IgD-negative memory B cell (primary cell): Measurements from ENCODE around the gene STON1. TPM values are rescaled to one million over a fixed set of nuclear protein-coding genes. Genes with fewer than 3 reads are reported as not detected.
"Not testable (repeated sequence)": the region's sequence is repeated elsewhere in the genome, so short reads cannot be mapped to it uniquely, and the experiment has no call there.

Experiments used
- H3K27ac Mint-ChIP-seq, 3 donors: one replicate each; pipeline ENCODE4 v1.8.0; 2020 to 2022; ENCODE audit warnings: mild to moderate bottlenecking in 3 of 3, mixed read lengths in 3 of 3, moderate library complexity in 1 of 3
- H3K27me3 Mint-ChIP-seq: one replicate; pipeline ENCODE4 v1.8.0; 2021; ENCODE audit warnings: mixed read lengths
- H3K36me3 Mint-ChIP-seq: one replicate; pipeline ENCODE4 v1.8.0; 2020; ENCODE audit warnings: mild to moderate bottlenecking, mixed read lengths
- H3K4me1 Mint-ChIP-seq, 3 donors: one replicate each; pipeline ENCODE4 v1.8.0; 2020 to 2022; ENCODE audit warnings: mixed read lengths in 3 of 3, mild to moderate bottlenecking in 1 of 3
- H3K4me3 Mint-ChIP-seq, 4 donors: one replicate each; pipeline ENCODE4 v1.8.0; 2020 to 2022; ENCODE audit warnings: mild to moderate bottlenecking in 4 of 4, mixed read lengths in 4 of 4, moderate library complexity in 3 of 4
- H3K9me3 Mint-ChIP-seq, 3 donors: one replicate each; pipeline ENCODE4 v1.8.0; 2020 to 2021; ENCODE audit warnings: mixed read lengths in 3 of 3, mild to moderate bottlenecking in 1 of 3
- polyA plus RNA-seq: library from polyadenylated mRNA; unstranded; fragments of 300-500 nt; fragmentation: Illumina TruSeq; gene quantifications from one replicate; pipeline ENCODE4 v1.2.3, GENCODE V29; 2021

The STON1 gene
- polyA plus RNA-seq, 1 donor from 2014 or later, result 0.06 TPM

- no peak overlapping the region for H3K27ac Mint-ChIP-seq
- no peaks in the 10 kb centered on the region for H3K27me3 Mint-ChIP-seq
- H3K4me1 Mint-ChIP-seq, result no peaks in the 10 kb centered on the region
- no peak overlapping the region for H3K4me3 Mint-ChIP-seq
- no peaks in the 10 kb centered on the region for H3K9me3 Mint-ChIP-seq
- H3K36me3 Mint-ChIP-seq, result peaks cover 4% of the 10 kb centered on the region
These were observed 11.9 kb downstream of the STON1 start for GRCh38 chr2:48541666-48542389.

DNA sequence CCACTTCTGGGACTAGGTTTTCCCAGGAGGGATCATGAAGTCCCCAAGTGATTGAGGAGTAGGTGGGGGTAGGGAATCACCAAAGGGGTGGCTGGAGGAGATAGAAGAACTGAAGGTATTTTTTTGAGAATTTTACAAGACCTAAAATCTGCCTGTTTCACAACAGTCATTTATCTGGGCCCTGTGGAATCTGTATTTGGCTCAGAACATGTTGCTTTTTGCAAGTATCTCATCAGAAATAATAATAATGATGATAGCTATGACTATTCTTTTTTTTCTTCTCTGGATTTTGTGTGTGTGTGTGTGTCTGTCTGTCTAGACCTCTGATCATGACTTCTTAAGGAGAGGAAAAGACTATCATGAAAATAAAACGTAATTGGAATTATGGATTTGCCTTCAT lies 13.9 kb downstream of the STON1 start:
- Mint-ChIP-seq H3K4me3 (no peak overlapping the region), H3K27ac (no peak overlapping the region), H3K36me3 (peaks cover 3% of the 10 kb centered on the region), H3K27me3 (no peaks in the 10 kb centered on the region), H3K9me3 (no peaks in the 10 kb centered on the region), H3K4me1 (no peaks in the 10 kb centered on the region)

DNA sequence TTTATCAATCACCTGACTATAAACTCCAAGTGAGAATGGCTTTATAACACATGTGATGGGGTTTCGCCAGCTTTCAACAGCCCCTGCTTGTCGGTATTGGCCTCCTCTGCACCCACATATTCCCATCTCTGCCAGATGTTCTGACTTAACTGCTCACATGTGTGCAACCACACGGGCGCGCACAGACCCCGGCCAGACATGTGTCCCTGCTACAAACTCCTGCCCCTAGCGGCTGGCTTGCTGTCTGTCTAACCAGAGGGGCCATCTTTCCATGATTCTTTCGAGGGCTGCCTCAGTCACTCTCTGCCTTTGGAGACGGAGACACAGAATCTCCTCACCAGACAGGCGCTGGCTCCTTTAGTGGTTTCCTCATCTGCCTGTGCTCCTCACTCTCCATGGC lies 15.3 kb downstream of the STON1 start:
- Mint-ChIP-seq H3K27ac (no peak overlapping the region), H3K4me1 (no peaks in the 10 kb centered on the region), H3K36me3 (no peaks in the 10 kb centered on the region), H3K9me3 (no peaks in the 10 kb centered on the region), H3K4me3 (no peak overlapping the region), H3K27me3 (no peaks in the 10 kb centered on the region)

DNA sequence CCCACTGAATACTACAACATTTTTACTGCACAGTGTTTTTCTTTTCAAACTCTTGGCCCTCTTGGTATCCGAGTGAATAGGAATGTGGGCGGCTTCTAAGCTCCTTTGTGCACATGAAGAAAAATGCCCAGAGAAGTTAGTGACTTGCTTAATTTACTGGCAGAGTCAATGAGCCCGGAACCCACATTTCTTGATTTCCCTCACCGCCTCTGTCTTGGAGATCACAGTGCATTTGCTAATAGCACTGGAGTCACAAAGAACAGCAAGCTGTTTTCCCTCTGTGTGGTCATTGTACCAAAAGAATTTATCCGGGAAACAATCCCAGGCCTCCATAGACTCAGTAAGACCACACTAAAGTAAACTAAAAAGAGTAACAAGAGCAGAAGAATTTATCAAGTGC lies 18.9 kb downstream of the STON1 start:
- H3K27ac Mint-ChIP-seq, result no peak overlapping the region
- H3K9me3 Mint-ChIP-seq, result no peaks in the 10 kb centered on the region
- peaks cover 0 to 1% (median 0%) of the 10 kb centered on the region in 3 donors for H3K4me1 Mint-ChIP-seq

DNA sequence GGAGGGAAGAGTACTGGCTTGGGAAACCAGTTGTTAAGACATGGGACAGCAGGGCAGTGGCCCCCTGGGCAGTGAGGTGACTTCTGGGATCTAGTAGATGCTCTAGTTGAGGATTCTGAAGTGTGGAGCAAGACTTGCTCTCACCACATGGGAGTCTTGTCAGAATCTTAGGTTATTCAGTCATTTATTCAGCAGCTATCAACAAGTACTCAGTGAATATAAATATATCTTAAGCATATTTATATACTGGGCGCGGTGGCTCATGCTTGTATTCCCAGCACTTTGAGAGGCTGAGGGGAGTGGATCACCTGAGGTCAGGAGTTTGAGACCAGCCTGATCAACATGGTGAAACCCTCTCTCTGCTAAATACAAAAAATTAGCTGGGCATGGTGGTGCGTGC lies 20.0 kb downstream of the STON1 start:
- H3K27ac Mint-ChIP-seq, result no peak overlapping the region
- no peaks in the 10 kb centered on the region for H3K9me3 Mint-ChIP-seq
- no peak overlapping the region for H3K4me3 Mint-ChIP-seq
- peaks cover 0 to 1% (median 0%) of the 10 kb centered on the region in 3 donors for H3K4me1 Mint-ChIP-seq
- H3K36me3 Mint-ChIP-seq, result no peaks in the 10 kb centered on the region
- no peaks in the 10 kb centered on the region for H3K27me3 Mint-ChIP-seq

More for the DNA sequence above, 18.9 kb downstream of the STON1 start:
- Mint-ChIP-seq H3K36me3 (no peaks in the 10 kb centered on the region), H3K27me3 (no peaks in the 10 kb centered on the region), H3K4me3 (no peak overlapping the region)

DNA sequence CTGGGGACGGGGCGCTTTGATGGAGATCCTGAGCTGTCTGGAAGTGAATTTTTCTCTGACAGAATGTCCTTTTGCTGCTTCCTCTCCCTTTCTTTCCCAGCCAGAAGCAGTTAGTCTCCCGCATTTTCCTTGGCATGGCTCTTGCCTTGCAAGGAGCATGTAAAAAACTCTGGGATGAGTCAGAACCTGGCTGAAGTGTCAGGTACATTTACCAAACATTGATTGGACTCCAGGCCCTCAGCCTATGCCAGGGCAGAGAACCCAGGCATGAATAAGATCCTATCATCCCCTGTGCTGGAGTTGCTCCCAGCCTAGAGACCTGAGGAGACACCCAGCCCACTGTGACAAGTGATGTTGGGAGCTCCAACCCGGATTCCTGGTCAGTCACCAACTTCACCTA lies 21.6 kb downstream of the STON1 start:
- Mint-ChIP-seq H3K4me3 (no peak overlapping the region), H3K27ac (peak overlapping the region in 1 of 3 donors; percentile 59), H3K36me3 (no peaks in the 10 kb centered on the region), H3K9me3 (no peaks in the 10 kb centered on the region), H3K27me3 (no peaks in the 10 kb centered on the region), H3K4me1 (peaks cover 0 to 1% (median 0%) of the 10 kb centered on the region in 3 donors)

GRCh38 chr2:48555071-48555470 lies 25.1 kb downstream of the STON1 start:
- H3K9me3 Mint-ChIP-seq, H3K27ac Mint-ChIP-seq, H3K36me3 Mint-ChIP-seq, H3K4me1 Mint-ChIP-seq, H3K27me3 Mint-ChIP-seq, H3K4me3 Mint-ChIP-seq: not testable (repeated sequence)

GRCh38 chr2:48558456-48558855 lies 28.5 kb downstream of the STON1 start:
- H3K27ac Mint-ChIP-seq, result no peak overlapping the region
- no peaks in the 10 kb centered on the region for H3K4me1 Mint-ChIP-seq
- no peaks in the 10 kb centered on the region for H3K27me3 Mint-ChIP-seq
- no peak overlapping the region for H3K4me3 Mint-ChIP-seq
- no peaks in the 10 kb centered on the region for H3K36me3 Mint-ChIP-seq
- no peaks in the 10 kb centered on the region for H3K9me3 Mint-ChIP-seq

DNA sequence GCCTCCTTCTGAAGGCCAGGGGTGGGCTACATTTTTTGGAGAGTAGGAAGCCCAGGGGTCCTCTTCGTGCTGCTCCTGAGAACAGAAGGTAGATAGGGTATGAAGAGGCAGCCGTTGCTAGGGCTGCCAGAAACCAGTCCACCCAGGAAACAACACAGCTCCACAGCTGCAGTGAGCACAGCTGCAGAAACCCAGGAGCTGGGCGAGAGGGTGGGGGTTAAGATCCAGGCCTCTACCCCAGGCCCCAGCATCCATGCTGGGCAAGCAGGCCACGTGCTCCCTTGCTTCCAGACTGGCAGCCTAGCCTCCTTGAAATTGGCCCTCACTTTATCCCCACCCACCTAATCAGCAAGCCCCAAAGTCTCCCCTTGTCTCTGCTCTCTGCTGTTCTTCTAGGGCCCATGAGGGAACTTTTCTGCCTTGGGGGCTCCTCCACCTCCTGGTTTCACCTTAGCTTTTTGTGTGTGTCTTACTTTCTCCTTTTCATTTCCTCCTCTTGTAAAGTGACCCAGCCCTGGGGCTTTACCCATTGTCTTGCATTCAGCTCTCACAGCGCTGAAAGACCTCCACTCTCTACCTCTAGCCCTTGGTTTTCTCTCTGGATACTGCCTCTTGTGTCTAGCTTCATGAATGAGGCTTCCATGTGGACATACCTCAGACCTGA lies 30.7 kb downstream of the STON1 start:
- Mint-ChIP-seq H3K36me3 (no peaks in the 10 kb centered on the region), H3K27me3 (peaks cover 2% of the 10 kb centered on the region), H3K9me3 (no peaks in the 10 kb centered on the region), H3K4me3 (no peak overlapping the region), H3K4me1 (no peaks in the 10 kb centered on the region), H3K27ac (no peak overlapping the region)

- H3K4me1 Mint-ChIP-seq, result no peaks in the 10 kb centered on the region
- no peaks in the 10 kb centered on the region for H3K9me3 Mint-ChIP-seq
- H3K4me3 Mint-ChIP-seq, result no peak overlapping the region
- H3K27ac Mint-ChIP-seq, result no peak overlapping the region
- H3K27me3 Mint-ChIP-seq, result peaks cover 3% of the 10 kb centered on the region
- H3K36me3 Mint-ChIP-seq, result no peaks in the 10 kb centered on the region
These were observed 32.3 kb downstream of the STON1 start for GRCh38 chr2:48562281-48562680.

DNA sequence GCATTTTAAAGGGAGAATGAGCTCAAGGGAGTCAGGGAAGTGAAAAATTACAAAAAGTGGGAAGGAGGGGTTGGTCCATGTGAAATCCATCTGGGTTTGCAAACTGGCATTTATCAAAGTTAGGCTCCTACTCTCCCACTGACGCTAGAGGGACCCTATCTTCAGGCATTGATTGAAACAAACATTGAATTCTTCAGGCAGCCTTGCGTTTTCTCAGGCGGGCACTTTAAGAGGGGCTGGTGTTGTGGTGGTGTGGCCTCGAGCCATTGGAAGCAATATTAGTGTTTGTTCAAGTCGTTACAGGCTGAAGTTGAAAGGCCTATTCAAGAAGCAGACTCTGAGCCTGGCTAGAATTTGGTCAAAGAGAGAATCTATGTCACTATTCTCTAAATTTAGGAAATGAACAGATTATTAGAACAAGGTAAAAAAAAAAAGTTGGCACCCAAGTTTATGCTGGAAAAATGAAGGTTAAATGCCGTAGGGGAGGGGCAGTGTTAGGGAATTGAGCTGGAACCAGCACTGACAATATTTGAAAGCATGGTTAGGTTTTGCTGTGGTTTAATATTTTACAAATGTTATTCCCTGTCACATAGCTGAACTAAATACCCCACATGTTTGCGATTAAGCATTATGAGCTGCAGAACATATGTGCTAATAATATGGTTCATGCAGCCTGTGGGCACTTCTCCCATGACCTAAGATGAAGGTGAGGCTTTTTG lies 36.8 kb downstream of the STON1 start:
- H3K9me3 Mint-ChIP-seq, result no peaks in the 10 kb centered on the region
- no peak overlapping the region for H3K27ac Mint-ChIP-seq
- no peak overlapping the region for H3K4me3 Mint-ChIP-seq
- H3K27me3 Mint-ChIP-seq, result peaks cover 3% of the 10 kb centered on the region
- H3K4me1 Mint-ChIP-seq, result no peaks in the 10 kb centered on the region
- peaks cover 2% of the 10 kb centered on the region for H3K36me3 Mint-ChIP-seq

DNA sequence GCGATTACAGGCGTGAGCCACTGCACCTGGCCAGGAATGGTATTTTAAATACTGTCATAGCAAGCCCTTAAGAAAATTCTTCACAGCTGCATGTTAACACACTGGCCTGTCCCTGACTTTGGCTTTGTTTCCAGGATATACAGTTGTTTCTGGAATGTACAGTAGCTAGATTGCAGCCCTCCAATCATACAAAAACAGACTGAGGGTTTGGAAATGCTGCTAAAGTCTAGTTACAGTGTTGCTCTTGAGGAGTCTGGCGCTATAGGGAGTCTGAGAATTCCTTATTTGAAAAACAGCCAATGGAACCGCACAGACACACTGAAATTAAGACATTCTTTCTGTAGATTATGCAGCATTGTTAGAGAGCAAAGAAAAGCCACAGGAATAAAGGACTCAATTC lies 37.7 kb downstream of the STON1 start:
- H3K27ac Mint-ChIP-seq, result no peak overlapping the region
- H3K9me3 Mint-ChIP-seq, result no peaks in the 10 kb centered on the region
- no peak overlapping the region for H3K4me3 Mint-ChIP-seq
- peaks cover 2% of the 10 kb centered on the region for H3K36me3 Mint-ChIP-seq
- H3K27me3 Mint-ChIP-seq, result peaks cover 3% of the 10 kb centered on the region
- H3K4me1 Mint-ChIP-seq, result no peaks in the 10 kb centered on the region

GRCh38 chr2:48568547-48568946 lies 38.6 kb downstream of the STON1 start:
- no peaks in the 10 kb centered on the region for H3K4me1 Mint-ChIP-seq
- no peak overlapping the region for H3K4me3 Mint-ChIP-seq
- H3K36me3 Mint-ChIP-seq, result peaks cover 2% of the 10 kb centered on the region
- H3K27ac Mint-ChIP-seq, result no peak overlapping the region
- no peaks in the 10 kb centered on the region for H3K9me3 Mint-ChIP-seq
- peaks cover 3% of the 10 kb centered on the region for H3K27me3 Mint-ChIP-seq

DNA sequence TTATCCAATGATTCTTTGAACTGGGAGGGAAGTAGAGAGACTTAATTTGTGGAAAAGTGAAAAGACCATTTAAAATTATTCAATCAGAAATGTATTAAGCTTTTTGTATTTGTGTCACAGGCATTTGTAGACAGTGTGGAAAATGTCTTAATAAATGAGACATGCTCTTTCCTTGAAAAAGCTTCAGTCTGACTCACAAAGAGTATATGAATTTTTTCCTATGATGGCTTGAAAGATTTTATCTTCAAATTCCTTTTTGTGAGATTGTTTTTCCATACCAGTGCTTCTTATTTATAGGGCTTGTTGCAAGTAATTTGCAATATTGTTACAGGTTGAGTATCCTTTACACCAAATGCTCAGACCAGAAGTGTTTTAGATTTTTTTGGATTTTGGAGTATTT lies 39.5 kb downstream of the STON1 start:
- no peak overlapping the region for H3K27ac Mint-ChIP-seq
- H3K27me3 Mint-ChIP-seq, result peaks cover 1% of the 10 kb centered on the region
- no peak overlapping the region for H3K4me3 Mint-ChIP-seq
- H3K4me1 Mint-ChIP-seq, result peaks cover 0 to under 1% (median 0%) of the 10 kb centered on the region in 3 donors
- H3K9me3 Mint-ChIP-seq, result no peaks in the 10 kb centered on the region
- peaks cover 2% of the 10 kb centered on the region for H3K36me3 Mint-ChIP-seq

- no peaks in the 10 kb centered on the region for H3K27me3 Mint-ChIP-seq
- H3K9me3 Mint-ChIP-seq, result no peaks in the 10 kb centered on the region
- peaks cover 2% of the 10 kb centered on the region for H3K36me3 Mint-ChIP-seq
- H3K4me3 Mint-ChIP-seq, result no peak overlapping the region
- H3K27ac Mint-ChIP-seq, result no peak overlapping the region
- H3K4me1 Mint-ChIP-seq, result peaks cover 0 to 3% (median 2%) of the 10 kb centered on the region in 3 donors
These were observed 42.9 kb downstream of the STON1 start for GRCh38 chr2:48572816-48573215.
